Measurements from ENCODE around the gene CHST15. TPM values are rescaled to one million over a fixed set of nuclear protein-coding genes. Genes with fewer than 3 reads are reported as not detected.
A peak's percentile ranks its signal among the peaks of the same experiment; 100 is the strongest.

Gene CHST15
- total and polyA plus RNA-seq, 2 of the 13 experiments (the other 11 are each of a cell fraction or from before 2014, with no cell fraction given), result 1.4 to 94.7 TPM

DNA sequence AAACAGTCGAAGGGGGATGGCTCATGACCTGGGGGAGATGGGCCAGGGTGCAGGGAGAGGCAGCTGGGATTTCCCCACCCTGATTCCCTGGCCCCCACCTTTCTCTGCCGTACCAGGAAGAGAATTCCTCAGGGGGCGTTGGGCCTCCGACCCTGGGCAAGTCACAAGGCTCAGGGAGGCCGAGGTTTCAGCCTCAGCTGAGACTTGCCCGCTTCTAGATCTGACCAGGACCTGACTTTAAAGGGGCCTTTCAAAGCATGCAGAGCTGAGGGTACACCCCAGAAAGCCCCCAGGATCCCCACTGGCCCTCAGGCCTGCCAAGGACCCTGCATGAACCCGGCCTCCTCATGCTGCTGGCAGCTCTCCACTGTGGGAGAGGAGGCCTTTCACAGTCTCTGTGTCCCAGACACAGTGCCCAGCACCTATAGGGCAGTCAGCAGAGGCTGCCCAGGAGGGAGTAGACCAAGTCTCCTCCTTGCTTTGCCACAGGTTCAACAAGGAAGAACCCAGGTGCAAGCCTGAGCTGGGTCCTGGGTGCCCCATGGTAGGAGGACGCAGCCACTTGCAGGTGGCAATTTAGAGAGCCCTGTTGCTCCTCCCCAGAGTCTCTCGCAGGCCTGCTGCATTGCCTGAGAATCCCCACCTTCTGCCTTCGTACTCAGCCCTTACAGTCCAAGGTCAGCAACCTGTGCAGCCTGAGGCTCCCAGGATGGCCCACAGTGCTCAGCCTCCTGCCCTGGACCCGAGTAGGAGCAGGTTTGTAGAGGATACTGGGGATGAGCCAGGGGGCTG lies 89.3 kb downstream of the CHST15 start (continued):
- TF ChIP-seq ZBED4 (CRISPR knock-in tag; IDR thresholded peaks at IDR 0.05; ENCODE audit: borderline replicate concordance), result no peak
- peak; percentile 44; the same call in 1 of the 2 replicates for TF ChIP-seq ZNF547 (CRISPR knock-in tag; IDR thresholded peaks at IDR 0.05)
- peak; percentile 8; the same call in 1 of the 2 replicates for TF ChIP-seq HNF4A (CRISPR knock-in tag; IDR thresholded peaks at IDR 0.05)
- TF ChIP-seq, protein P1, sequence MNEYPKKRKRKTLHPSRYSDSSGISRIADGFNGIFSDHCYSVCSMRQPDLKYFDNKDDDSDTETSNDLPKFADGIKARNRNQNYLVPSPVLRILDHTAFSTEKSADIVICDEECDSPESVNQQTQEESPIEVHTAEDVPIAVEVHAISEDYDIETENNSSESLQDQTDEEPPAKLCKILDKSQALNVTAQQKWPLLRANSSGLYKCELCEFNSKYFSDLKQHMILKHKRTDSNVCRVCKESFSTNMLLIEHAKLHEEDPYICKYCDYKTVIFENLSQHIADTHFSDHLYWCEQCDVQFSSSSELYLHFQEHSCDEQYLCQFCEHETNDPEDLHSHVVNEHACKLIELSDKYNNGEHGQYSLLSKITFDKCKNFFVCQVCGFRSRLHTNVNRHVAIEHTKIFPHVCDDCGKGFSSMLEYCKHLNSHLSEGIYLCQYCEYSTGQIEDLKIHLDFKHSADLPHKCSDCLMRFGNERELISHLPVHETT (CRISPR knock-in tag; conservative IDR thresholded peaks at IDR 0.05), result no peak
- no peak for TF ChIP-seq ZBTB25 (CRISPR knock-in tag; IDR thresholded peaks at IDR 0.05)
- TF ChIP-seq ZNF691 (CRISPR knock-in tag; IDR thresholded peaks at IDR 0.05; ENCODE audit: borderline replicate concordance, low read depth), result peak; percentile 94
- TF ChIP-seq ZNF232 (CRISPR knock-in tag; IDR thresholded peaks at IDR 0.05; ENCODE audit: borderline replicate concordance), result no peak
- TF ChIP-seq, protein P2, sequence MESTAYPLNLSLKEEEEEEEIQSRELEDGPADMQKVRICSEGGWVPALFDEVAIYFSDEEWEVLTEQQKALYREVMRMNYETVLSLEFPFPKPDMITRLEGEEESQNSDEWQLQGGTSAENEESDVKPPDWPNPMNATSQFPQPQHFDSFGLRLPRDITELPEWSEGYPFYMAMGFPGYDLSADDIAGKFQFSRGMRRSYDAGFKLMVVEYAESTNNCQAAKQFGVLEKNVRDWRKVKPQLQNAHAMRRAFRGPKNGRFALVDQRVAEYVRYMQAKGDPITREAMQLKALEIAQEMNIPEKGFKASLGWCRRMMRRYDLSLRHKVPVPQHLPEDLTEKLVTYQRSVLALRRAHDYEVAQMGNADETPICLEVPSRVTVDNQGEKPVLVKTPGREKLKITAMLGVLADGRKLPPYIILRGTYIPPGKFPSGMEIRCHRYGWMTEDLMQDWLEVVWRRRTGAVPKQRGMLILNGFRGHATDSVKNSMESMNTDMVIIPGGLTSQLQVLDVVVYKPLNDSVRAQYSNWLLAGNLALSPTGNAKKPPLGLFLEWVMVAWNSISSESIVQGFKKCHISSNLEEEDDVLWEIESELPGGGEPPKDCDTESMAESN (CRISPR knock-in tag; conservative IDR thresholded peaks at IDR 0.05), result no peak
- no peak for TF ChIP-seq TBP (CRISPR knock-in tag; IDR thresholded peaks at IDR 0.05)
- no peak for TF ChIP-seq NFE2L1 (CRISPR knock-in tag; IDR thresholded peaks at IDR 0.05; ENCODE audit: borderline replicate concordance)
- no peak for TF ChIP-seq DPF2 (CRISPR knock-in tag; IDR thresholded peaks at IDR 0.05; ENCODE audit: borderline replicate concordance, low read depth)
- TF ChIP-seq ZNF563 (CRISPR knock-in tag; IDR thresholded peaks at IDR 0.05), result peak; percentile 35; the same call in 1 of the 2 replicates
- peak; percentile 30; the same call in 1 of the 2 replicates for TF ChIP-seq ZNF501 (CRISPR knock-in tag; IDR thresholded peaks at IDR 0.05)
- no peak for TF ChIP-seq ZSCAN30 (CRISPR knock-in tag; IDR thresholded peaks at IDR 0.05)
- no peak for TF ChIP-seq NR2F6 (IDR thresholded peaks at IDR 0.05)
- TF ChIP-seq NR2F6 (CRISPR knock-in tag; IDR thresholded peaks at IDR 0.05), result no peak
- TF ChIP-seq, protein P3, sequence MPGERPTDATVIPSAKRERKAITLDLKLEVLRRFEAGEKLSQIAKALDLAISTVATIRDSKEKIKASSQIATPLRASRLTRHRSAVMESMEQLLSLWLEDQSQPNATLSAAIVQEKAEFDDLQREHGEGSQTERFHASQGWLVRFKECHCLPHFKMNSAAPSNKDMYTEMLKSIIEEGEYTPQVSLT (CRISPR knock-in tag; IDR thresholded peaks at IDR 0.05; ENCODE audit: borderline replicate concordance, low read depth), result no peak

Data from HepG2 (cell line).